Measurements from ENCODE around the gene CDC20.
A peak's percentile ranks its signal among the peaks of the same experiment; 100 is the strongest.
"Not testable (repeated sequence)": the region's sequence is repeated elsewhere in the genome, so short reads cannot be mapped to it uniquely, and the experiment has no call there.

Gene CDC20

DNA sequence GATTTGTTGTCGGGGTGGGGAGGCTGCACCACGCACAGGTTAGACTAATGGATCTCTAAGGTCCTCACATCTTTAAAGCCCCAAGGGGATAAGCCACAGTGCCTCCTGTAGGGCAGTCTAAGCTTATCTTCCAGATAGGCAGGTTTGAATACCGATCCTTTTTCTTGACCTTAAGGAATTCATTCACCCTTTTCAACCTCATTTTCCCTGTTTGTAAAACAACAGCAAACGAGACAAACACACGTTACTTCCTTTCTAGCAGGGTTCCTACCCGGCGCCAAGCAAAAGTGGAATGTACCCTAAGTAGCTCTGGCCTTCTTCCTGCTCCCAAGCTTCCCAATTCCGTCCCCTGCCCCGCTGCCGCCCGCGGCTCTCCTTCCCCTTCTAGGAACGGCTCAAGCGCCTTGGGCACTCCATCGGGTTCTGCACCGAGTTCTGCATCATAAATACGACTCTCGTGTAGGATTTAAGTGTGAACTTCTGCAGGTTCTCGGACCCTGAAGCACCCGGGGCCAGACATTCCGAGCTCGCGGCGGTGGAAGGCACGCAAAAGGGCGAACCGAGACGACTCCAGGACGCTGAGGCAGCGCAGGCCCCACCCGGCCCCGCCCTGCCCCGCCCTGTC is 548 bp upstream of the CDC20 start:
- DNase-seq (ENCODE audit: low spot score), result peak; percentile 34

DNA sequence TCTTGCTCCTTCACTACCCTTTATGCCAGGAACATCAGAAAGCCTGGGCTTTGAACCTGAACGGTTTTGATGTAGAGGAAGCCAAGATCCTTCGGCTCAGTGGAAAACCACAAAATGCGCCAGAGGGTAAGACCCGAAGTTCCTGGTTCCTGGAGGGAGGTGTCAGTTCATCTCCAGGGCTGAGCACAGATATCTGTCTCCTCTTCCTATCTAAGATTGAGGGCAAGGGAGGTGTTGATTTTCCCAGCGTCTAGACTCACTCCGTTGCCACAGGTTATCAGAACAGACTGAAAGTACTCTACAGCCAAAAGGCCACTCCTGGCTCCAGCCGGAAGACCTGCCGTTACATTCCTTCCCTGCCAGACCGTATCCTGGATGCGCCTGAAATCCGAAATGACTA is 915 bp downstream of the CDC20 start:
- DNase-seq (ENCODE audit: low spot score), result no peak

DNA sequence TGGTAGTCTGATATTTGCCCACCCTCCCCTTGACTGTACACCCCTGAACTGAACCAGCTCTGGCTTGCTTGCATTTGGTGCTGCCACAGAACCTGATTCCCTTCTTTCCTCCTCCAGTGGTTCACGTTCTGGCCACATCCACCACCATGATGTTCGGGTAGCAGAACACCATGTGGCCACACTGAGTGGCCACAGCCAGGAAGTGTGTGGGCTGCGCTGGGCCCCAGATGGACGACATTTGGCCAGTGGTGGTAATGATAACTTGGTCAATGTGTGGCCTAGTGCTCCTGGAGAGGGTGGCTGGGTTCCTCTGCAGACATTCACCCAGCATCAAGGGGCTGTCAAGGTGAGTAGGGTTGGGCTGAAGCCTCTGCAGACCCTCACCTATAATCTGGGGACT is 1.8 kb downstream of the CDC20 start:
- DNase-seq (ENCODE audit: low spot score), result no peak

DNA sequence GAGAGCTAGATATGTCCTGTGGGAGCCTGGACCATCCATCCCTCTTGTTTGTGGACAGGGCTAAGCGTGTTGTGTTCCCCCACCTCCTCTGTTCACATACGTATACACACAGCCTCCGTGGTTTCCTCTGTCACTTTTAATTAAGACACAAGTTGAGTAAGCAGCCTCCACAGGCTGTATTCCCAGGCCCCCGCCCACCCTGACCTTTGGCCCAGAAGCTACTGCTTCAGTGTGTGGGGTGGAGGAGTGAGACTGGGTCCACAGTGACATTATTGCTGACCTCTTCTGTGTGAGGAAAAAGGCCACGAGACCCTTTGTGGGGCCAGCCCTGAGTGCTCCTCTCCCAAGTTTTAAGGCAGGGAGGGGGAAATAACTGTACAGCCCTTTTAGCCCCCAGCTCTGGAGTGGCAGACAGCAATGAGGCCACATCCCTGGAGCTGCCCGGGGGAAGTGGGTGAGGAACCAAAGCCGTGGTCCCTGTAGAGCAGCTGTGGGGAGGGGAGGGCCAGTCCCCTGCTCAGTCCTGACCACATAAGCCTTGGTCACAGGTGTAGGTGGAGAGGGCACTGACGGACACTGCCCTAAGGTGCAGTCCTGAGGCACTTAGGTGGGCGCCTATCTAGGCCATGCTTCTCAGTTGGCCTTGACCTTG is 4.6 kb downstream of the CDC20 start:
- no peak for DNase-seq (ENCODE audit: low spot score)

DNA sequence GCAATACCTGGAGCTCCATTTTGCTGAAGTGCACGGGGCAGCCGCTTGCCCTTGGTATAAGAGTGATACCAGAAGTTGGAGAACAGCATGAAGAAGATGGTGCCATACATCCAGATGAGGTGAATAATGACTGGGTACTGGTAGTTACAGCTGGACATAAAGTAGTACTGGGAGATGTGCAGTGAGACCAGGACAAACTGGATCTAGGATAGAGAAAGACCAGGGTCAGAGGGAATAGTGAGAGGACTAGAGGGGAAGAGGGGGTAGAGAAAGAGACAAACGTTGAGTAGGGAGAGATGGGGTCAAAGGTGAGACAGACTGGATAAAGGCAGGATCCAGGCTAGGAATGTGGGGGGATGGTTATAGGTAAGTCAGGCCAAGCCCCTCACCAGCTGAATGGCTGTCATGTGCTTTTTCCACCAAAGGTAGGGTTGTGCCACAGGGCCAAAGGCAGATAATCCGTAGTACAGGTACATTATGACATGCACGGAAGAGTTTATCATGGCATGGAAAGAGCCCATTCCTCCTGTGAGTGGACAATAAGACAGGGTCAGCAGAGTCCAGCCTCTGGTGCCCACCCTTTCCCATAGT is 5.2 kb downstream of the CDC20 start:
- no peak for DNase-seq (ENCODE audit: low spot score)

DNA sequence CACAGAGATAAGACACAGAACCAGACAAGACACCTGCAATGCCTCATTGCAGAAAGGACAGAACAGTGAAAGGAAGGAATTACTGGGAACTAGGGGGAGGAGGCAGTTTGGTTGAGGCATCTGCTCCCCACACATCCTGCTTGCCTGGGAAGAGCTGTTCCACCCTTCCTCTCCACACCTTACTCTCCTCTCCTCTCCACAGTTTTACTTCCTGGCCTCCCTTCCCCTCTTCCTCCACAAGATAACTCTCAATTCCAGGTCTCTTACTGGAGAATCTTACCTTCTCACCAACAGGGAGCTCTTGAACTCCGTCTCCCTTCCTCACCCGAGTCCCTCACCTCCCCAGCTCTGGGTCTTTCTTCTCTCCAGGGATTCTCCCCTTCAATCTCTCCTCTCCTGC is 6.9 kb downstream of the CDC20 start:
- DNase-seq (ENCODE audit: low spot score), result no peak

DNA sequence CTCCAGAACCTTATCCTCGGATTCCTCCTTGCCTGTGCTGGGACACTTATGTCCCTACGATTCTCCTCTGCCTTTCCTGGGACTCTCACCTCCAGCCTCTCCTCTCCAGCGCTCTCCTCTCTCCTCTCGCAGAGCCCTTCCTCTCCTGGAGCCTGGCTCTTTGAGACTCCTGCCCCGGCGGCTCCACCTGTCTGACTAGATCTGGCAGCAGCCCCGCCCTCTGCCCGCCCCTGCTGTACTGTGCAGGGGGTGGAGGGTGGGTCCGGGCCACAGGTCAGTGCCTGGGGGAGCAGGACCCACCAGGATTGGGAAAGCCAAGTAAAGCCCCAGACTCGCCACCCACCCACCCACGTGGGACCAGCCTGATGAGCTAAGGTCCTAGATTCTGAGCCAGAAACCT is 7.4 kb downstream of the CDC20 start:
- DNase-seq (ENCODE audit: low spot score), result no peak

DNA sequence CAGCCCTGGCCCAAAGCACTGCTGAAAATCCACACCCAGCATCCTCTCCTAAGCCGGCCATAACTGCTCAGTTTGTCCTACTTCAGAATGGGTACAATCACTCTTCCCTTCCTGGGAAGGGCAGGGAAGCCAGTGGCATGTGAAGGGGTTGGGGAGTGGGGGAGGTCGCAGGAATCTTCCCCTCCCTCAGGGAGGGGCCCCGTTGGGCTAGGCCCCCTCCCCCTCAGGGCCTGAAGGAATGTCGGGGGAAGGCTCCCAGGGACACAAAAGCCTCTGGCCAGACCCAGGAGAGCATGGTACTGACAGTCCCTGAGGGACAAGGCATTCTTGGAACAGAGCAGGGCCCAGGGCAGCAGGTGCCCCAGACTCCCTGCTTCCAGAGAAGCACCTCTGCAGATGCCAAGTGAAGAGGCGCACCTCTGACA is 7.8 kb downstream of the CDC20 start:
- no peak for DNase-seq (ENCODE audit: low spot score)

DNA sequence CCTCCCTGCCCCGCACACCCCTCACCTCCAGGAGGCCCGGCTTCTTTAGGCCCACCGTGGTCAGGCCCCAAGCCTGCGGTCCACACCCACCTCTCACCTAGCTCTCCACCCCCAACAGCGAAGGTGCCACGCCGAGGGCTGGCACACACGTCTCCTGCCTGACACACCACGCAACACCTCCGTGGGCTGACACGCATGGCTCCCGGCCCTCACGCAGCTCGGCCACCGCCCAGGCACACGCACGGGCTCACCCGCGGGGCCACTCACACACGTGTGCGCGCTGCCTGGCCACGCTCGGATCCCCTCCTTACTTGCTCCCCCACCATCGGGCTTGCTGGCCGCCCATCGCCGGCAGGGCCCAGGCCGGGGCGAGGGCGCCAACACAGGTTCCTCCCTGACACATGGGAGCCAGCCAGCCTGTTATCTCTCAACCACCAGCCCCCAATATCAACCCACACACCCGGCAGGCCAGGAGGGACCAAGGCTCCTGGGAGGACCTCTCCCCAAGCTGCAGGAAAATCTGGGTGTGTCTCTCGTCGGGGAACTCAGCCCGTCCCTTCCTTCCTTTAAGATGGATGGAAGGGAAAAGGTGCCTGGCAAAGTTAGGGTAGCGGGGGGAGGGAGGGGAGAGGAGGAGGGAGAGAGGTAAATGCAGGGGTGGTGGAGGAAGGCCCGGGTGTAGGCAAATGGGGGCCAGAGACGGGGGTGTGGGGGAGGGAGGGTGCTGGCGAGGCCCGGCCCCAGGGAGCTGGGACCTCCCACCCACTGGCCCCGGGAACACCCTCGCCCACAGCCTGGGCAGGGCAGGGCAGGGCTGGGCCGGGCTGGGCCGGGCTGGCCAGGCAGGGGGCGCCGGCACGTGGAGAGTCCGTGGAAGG is 8.5 kb downstream of the CDC20 start:
- no peak for DNase-seq (ENCODE audit: low spot score)

DNA sequence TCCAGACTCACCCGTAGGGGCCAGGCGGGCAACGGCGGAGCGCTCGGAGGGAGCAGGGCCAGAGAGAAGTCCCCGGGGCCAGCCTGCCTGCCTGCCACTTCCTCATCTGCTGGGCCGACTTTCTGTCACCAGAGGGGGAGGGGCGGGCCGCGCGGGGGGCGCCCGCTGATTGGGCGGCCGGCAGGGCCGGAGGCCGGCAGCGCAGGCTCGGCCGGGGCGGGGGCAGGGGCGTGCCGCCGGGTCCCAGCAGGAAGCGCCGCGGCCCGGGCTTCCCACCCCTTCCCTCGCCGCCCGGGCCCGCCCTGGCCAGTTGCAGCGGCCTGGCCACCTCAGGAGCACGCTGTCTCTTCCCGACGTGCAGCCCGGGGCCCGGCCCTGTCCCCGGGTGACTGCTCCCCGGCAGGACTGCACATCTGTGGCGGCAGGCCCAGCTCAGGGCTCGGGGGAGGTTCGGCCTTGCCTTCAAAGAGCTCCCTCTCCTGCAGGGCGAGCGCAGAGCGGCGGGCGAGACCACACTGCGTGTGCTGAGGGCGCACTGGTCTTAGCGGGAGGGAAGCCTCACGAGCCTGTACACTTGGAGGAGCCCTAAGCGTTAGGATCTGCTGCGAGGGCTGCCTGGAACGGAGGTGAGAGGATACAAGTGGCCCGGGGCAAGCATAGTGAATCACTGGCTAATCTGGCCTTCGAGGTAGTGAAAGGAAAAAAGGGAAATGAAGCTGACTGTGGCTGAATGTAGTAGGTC is 9.3 kb downstream of the CDC20 start, which contains the start of gene ELOVL1:
Gene ELOVL1 (minus strand): TSS at position 108 of the 742 bp plus-strand sequence. CDS start 2,402 bp downstream, outside the sequence.
- peak; percentile 91 for DNase-seq (ENCODE audit: low spot score)

DNA sequence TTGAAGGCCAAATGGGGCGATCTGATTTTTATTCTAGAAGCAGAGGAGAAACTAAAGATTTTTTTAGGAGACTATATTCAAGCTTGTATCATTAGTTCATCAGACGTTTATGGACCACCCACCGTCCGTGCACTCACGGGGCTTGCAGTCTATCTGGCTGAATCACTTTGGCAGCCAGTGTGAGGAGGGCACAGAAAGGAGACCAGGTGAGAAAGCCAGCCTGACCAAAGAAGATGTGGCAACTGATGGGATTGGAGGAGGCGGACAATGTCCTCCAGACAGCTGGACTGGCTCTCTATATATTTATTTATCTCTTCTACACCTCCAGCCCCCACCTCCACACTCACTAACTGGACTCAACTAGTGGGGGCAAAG is 9.9 kb downstream of the CDC20 start:
- no peak for DNase-seq (ENCODE audit: low spot score)

DNA sequence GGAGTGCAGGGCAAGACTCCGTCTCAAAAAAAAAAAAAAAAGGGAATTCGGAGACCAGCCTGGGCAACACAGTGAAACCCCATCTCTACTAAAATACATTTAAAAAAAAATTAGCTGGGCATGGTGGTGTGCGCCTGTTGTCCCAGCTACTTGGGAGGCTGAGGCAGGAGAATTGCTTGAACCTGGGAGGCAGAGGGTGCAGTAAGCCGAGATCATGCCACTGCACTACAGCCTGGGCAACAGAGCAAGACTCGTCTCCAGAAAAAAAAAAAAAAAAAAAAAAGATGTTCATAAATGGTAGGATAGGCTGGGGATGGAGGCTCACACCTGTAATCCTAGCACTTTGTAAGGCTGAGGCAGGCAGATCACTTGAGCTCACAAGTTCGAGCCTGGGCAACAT is 11.0 kb downstream of the CDC20 start:
- not testable (repeated sequence) for DNase-seq (ENCODE audit: low spot score)

DNA sequence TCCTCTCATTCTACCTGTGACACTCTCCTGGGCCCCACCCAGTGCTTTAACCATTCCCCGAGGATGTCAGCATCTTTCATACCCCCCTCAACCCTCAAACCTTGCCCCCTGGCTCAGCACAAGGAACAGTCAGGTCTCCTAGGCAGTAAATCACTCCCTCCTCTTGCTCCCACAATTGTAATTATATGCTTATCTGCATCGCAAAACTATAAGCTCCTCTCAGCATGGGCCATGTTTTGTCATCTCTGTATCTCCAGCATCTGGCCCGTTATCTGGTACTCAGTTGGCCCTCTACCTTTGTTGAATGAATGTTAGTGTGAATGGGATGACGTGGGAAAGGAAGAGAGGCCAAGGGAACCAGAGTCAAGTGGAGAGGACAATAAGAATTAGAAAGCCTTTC is 11.8 kb downstream of the CDC20 start:
- DNase-seq (ENCODE audit: low spot score), result no peak

DNA sequence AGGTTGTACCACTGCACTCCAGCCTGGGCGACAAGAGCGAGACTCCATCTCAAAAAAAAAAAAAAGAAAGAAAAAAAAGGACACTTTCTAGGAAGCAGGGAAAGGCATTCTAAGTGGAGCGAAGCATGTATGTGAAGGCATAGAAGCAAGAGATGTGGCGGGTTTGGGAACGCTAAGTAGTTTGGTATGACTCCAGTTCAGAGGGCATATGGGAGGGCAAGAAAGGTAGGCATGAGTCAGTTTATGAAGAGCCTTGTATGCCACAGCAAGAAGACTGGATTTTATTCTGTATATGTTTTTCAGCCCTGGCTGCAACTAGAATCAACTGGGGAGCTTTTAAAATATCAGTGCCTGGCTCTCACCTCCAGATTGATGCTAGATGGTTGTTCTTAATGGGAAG is 13.4 kb downstream of the CDC20 start:
- DNase-seq (ENCODE audit: low spot score), result no peak

DNA sequence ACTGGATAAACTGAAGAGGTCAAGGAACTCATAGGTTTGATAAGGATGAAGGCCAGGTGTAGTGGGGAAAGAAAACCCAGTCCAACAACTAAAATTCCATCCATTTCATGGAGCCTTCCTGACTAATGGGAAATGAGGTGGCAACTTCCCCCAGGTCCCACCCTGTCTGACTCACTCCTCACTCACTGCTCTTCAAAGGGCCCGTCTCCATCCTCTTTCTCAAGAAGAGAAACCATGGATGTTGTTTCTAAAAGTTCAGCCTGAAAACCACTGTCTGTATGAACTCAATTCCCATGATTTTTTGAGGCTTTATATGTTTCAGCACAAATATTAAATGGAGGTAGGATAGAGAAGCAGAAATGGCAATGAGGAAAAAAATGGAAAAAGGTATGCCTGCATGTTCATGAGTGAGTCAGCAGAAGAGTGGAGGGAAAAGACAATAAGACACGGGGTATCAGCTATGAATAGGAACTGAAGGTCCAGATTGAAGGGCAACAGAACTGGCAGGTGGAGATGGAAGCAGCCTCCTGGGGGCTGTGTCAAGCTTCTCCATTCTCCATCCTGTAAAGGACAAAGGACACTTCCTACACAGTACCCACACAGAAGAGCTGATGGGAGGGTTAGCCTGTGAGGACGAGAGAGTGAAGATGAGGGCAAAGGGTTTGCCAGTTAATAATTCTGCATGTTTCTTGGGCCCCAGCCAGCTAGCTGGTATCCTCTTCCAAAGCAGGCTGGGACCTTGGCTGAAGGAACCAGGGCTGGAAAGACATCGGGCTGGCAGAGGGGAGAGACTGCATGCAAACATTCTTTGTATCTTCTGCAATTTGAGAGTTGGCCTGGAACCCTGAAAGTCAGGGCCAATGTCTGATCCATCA is 14.5 kb downstream of the CDC20 start:
- no peak for DNase-seq (ENCODE audit: low spot score)

DNA sequence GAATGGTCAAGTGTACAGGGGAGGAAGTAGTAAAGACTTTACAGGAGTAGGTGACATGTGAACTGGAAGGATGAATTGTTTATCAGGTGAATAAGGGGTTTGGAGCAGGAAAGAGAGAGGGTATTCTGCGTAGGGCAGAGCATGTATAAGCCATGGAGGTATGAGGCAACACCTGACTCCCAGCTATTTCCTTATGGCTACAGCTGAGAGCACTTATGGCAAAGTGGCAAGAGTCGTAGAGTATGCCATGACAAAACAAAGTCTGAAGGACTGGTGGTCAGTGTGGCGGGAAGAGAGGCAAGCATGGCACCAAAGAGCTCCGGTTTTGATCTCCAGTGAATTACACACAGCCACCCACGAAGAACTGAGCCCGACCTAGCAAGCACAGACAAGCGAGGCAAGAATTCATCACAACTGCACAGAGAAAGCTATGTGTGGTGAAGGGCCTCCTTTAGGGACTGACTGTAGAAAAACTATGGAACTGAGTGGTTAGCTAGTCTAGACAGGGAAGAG is 18.0 kb downstream of the CDC20 start:
- DNase-seq (ENCODE audit: low spot score), result no peak

DNA sequence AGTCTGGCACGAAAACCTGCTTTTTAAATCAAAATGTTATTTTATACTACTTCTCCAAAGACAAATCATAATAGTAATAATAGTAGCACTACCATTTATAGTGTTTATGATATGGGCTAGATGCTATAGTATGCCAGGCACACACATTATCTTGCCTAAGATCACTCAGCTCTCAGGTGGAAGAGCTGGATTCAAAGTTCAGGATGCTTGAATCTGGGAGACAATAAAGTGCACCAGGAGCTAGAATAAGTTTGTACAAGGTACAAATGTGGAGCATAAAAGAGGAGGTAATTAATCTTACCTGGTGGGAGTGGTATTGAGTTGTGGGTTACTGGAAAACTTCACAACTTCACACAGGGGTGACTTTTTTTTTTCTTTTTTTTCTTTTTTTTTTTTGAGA is 19.1 kb downstream of the CDC20 start:
- DNase-seq (ENCODE audit: low spot score), result no peak

DNA sequence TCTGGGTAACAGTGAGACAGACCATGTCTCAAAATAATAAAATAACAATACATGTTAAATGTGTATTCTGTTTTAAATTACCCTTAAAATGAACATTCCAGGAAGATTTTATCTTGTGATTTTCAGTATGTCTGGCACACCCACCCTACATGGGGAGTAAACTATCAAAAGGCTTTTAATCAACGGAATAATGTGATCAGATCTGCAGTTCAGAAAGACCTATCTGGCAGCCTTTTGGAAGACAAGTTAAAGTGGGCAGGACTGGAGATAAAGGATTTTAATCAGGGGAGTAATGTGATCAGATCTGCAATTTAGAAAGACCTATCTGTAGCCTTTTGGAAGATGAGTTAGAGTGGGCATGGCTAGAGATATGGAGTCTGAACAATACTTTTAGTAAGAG is 20.7 kb downstream of the CDC20 start:
- DNase-seq (ENCODE audit: low spot score), result no peak

DNA sequence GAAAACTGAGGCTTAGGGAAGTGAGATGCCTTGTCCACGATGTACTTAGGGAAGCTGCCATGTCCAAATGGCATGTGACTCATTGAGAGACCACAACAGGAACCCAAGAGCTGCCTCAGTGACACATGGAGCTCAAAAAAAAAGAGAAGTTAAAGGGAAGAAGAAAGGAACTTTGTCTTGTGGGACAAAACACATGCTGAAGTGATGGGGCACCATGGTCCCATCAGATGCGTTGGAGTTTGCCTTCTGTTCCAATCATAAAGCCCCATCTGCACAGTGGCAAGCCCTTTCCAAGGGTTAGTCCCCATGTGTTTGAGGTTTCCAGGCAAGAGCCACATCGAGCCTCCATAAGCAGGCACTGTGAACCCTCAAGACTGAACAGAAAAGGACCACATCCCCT is 22.8 kb downstream of the CDC20 start:
- peak; percentile 77 for DNase-seq (ENCODE audit: low spot score)

DNA sequence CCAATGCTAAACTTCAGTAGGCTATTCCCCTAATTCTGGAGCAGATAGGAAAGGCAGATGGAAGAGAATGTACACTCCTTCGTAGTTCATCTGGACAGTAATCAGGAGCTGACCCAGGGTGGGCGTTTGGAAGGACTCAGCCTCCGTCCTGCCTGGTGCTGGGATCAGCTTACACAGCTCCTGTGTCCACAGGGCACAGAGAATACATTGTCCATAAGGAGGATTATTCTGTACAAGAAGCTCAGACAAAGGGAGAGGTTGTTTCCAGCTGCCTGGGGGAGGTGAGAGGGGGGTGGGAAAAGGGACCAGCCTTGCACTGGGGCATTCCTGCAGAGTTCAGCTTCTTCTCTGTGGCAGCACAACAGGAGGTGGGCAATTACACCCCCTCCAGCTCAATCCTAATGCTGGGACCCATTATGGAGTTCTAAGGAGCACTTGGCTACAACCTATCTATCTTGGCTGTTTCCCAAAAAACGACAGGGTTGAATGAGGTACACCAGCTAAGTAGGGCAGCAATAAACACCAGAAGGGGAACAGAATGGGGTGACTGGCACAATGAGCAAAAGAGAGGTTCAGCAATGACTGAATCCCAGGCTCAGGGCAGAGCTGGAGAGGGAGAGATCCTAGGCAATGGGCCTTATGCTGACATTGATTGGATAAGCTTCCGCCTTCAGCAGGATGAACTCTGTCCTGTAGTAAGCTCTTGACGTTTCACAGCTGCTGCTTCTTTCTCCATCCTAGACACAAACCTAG is 23.4 kb downstream of the CDC20 start:
- peak; percentile 94 for DNase-seq (ENCODE audit: low spot score)
